ENCODE results near the gene EPHA7. TPM values are rescaled to one million over a fixed set of nuclear protein-coding genes. Genes with fewer than 3 reads are reported as not detected.

The EPHA7 gene
- total RNA-seq, 4 donors from 2014 or later = 0.11 to 0.95 (median 0.47) TPM; not detected in 1

DNA sequence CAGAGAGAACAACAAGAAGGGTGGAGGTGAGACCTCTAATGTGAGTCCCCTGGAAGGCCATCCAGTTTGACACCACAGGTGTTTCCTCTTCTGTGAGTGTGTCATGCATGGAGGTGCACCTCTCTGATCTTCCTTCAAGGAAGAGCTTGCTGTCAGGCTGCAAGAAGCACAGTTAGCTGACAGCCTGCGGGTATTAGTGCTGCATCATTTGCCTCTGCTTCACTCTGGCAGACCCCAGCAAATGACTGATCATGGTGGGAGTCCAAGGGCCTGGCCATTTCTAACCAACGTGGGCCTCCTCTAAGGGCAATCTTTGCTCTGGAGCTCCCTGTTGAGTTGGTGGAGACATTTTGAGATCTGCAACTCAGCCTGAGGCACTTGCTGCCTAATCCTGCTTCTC lies 206.3 kb downstream of the EPHA7 start:
- no peaks in the 10 kb centered on the region for H3K4me1 ChIP-seq
- no peak overlapping the region for H3K27ac ChIP-seq
- intact Hi-C loops (cut with DNase I) = no loop called here
- H3K36me3 ChIP-seq = no peaks in the 10 kb centered on the region
- H3K4me3 ChIP-seq = no peak overlapping the region
- TF ChIP-seq POLR2A (IDR thresholded peaks at IDR 0.05) = no peak
- TF ChIP-seq CTCF (IDR thresholded peaks at IDR 0.05) = no peak
- no peak for DNase-seq
- peaks cover 0 to 4% (median 0%) of the 10 kb centered on the region in 3 donors for H3K9me3 ChIP-seq
- 42 to 70% methylated on average over 2 of the region's 2 CpGs for WGBS, 2 donors
- no peaks in the 10 kb centered on the region for H3K27me3 ChIP-seq

DNA sequence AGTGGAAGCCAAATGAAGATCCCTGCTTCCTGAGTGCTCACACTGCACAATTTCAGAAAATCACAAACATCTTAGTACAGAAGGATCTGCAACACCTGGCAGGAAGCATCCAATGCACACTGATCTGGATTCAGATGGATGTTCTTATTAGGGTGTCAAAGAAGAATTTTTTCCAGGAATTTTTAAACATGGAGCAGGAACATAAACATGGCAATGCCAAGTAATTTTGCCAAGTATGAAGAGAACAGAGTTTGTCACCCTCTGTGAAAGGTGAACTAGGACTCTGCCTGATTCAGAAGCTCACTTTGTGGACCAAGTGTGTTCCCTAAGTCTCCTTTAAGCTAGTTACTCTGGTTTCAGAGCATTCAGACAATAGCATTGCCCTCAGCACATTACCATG lies 208.5 kb downstream of the EPHA7 start:
- H3K36me3 ChIP-seq = no peaks in the 10 kb centered on the region
- no peak overlapping the region for H3K27ac ChIP-seq
- intact Hi-C loops (cut with DNase I) = no loop called here
- no peak for DNase-seq
- TF ChIP-seq CTCF (IDR thresholded peaks at IDR 0.05) = no peak
- no peak for TF ChIP-seq POLR2A (IDR thresholded peaks at IDR 0.05)
- no peak overlapping the region for H3K4me3 ChIP-seq
- no peaks in the 10 kb centered on the region for H3K4me1 ChIP-seq
- H3K27me3 ChIP-seq = no peaks in the 10 kb centered on the region
- peaks cover 0 to 2% (median 0%) of the 10 kb centered on the region in 3 donors for H3K9me3 ChIP-seq

DNA sequence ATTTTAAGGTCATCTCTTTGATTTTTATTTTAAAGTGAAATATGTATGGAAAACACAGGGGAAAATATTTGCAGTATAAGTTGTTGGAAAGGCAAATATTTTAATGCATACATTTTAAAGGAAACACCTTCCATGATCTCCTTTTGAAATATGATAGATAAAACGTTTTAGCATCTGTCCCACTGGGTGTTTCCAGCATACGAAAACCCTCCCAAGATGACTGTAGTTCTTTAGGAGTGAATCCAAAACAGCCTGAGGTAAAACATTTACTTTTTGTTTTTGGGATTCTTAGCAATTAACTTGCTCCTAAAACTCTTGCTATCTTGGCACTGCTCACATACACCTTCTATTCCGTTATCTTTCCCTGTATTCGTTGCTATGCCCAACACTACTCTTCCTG lies 210.0 kb downstream of the EPHA7 start:
- intact Hi-C loops (cut with DNase I) = no loop called here
- DNase-seq = no peak
- Histone ChIP-seq H3K9me3 (no peaks in the 10 kb centered on the region), H3K4me3 (no peak overlapping the region), H3K27me3 (no peaks in the 10 kb centered on the region), H3K36me3 (no peaks in the 10 kb centered on the region), H3K4me1 (no peaks in the 10 kb centered on the region), H3K27ac (no peak overlapping the region)
- WGBS, 2 donors = 52 to 56% methylated on average over 4 of the region's 4 CpGs
- no peak for TF ChIP-seq POLR2A (IDR thresholded peaks at IDR 0.05)
- no peak for TF ChIP-seq CTCF (IDR thresholded peaks at IDR 0.05)

DNA sequence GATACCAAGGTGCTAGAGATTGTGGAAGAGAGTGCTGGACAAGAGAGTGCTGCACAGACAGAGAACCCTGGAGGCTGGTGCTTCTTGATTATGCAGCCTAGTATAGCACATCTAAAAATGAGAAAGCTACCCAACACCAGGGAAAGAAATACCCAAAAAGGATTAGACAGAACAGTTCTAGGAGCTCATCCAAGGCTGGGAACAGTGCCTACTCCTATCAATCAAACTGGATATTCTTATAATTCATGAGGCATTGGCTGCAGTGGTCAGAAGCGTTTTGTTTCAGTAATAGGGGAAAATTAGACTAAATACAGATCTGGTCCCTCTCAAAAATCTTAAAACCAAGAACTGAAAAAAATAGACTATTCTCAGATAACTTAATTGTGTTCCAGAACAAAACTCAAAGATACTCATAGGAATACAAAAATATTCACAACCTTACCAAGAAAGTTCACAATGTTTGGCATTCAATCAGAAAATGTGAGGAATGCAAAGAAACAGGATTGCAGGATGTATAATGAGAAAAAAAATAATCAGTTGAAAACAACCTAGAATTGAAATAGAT lies 222.9 kb downstream of the EPHA7 start:
- Histone ChIP-seq H3K4me1 (no peaks in the 10 kb centered on the region), H3K27me3 (no peaks in the 10 kb centered on the region), H3K9me3 (peaks cover 0 to 11% (median 0%) of the 10 kb centered on the region in 3 donors), H3K36me3 (no peaks in the 10 kb centered on the region), H3K4me3 (no peak overlapping the region), H3K27ac (no peak overlapping the region)
- TF ChIP-seq CTCF (IDR thresholded peaks at IDR 0.05) = no peak
- TF ChIP-seq POLR2A (IDR thresholded peaks at IDR 0.05) = no peak
- 27 to 33% methylated on average over 1 of the region's 1 CpG for WGBS, 2 donors
- intact Hi-C loops (cut with DNase I) = no loop called here
- no peak for DNase-seq

- Histone ChIP-seq H3K4me1 (no peaks in the 10 kb centered on the region), H3K36me3 (no peaks in the 10 kb centered on the region), H3K9me3 (peaks cover 0 to 11% (median 0%) of the 10 kb centered on the region in 3 donors), H3K27me3 (no peaks in the 10 kb centered on the region), H3K4me3 (no peak overlapping the region), H3K27ac (no peak overlapping the region)
- intact Hi-C loops (cut with DNase I) = no loop called here
- no peak for DNase-seq
- TF ChIP-seq CTCF (IDR thresholded peaks at IDR 0.05) (no peak), POLR2A (IDR thresholded peaks at IDR 0.05) (no peak)
Observed at GRCh38 chr6:93194480-93194879, 224.9 kb downstream of the EPHA7 start.
